ENCODE measurements around the gene HOXB1. TPM values are rescaled to one million over a fixed set of nuclear protein-coding genes. Genes with fewer than 3 reads are reported as not detected.
"Not testable (repeated sequence)": the region's sequence is repeated elsewhere in the genome, so short reads cannot be mapped to it uniquely, and the experiment has no call there.

The HOXB1 gene
- total RNA-seq, 2 donors from 2014 or later, result not detected

GRCh38 chr17:48528936-48529682, 1.7 kb downstream of the HOXB1 start:
- intact Hi-C loops (cut with DNase I), result no loop called here
- ATAC-seq (no peak), DNase-seq (no peak)

- DNase-seq, result no peak
- no peak for ATAC-seq
- intact Hi-C loops (cut with DNase I), result no loop called here
These were observed 2.5 kb downstream of the HOXB1 start for GRCh38 chr17:48528153-48528935.

GRCh38 chr17:48527547-48527932, 3.3 kb downstream of the HOXB1 start:
- ATAC-seq (no peak), DNase-seq (no peak)
- intact Hi-C loops (cut with DNase I), result no loop called here

GRCh38 chr17:48526608-48527546, 3.9 kb downstream of the HOXB1 start:
- ATAC-seq (no peak), DNase-seq (no peak)
- intact Hi-C loops (cut with DNase I), result no loop called here

- DNase-seq (no peak), ATAC-seq (no peak)
- intact Hi-C loops (cut with DNase I), result no loop called here
These were observed 7.8 kb downstream of the HOXB1 start for GRCh38 chr17:48523010-48523409.

- peak; percentile 19 to 27 for ATAC-seq
- intact Hi-C loops (cut with DNase I), result no loop called here
- no peak for DNase-seq
These were observed 8.7 kb downstream of the HOXB1 start for GRCh38 chr17:48522031-48522653.

GRCh38 chr17:48520631-48521079, 10.2 kb downstream of the HOXB1 start:
- DNase-seq (no peak), ATAC-seq (no peak)
- intact Hi-C loops (cut with DNase I), result no loop called here

- ATAC-seq, result no peak
- DNase-seq, result no peak
- intact Hi-C loops (cut with DNase I), result no loop called here
These were observed 11.4 kb downstream of the HOXB1 start for GRCh38 chr17:48519427-48519826.

- DNase-seq (no peak), ATAC-seq (no peak)
- intact Hi-C loops (cut with DNase I), result no loop called here
These were observed 13.3 kb downstream of the HOXB1 start for GRCh38 chr17:48517478-48517877.

GRCh38 chr17:48515925-48516900, 14.6 kb downstream of the HOXB1 start:
- intact Hi-C loops (cut with DNase I), result no loop called here
- no peak for DNase-seq
- no peak for ATAC-seq

GRCh38 chr17:48514477-48514876, 16.3 kb downstream of the HOXB1 start:
- DNase-seq (no peak), ATAC-seq (no peak)
- intact Hi-C loops (cut with DNase I), result no loop called here

GRCh38 chr17:48513666-48514455, 16.9 kb downstream of the HOXB1 start:
- intact Hi-C loops (cut with DNase I), result no loop called here
- ATAC-seq (peak in 1 of 2 donors; percentile 42), DNase-seq (no peak)

GRCh38 chr17:48513097-48513496, 17.7 kb downstream of the HOXB1 start:
- intact Hi-C loops (cut with DNase I), result no loop called here
- peak in 1 of 2 donors; percentile 43 for ATAC-seq
- no peak for DNase-seq

GRCh38 chr17:48510761-48511604, 19.8 kb downstream of the HOXB1 start:
- DNase-seq (no peak), ATAC-seq (no peak)
- intact Hi-C loops (cut with DNase I), result no loop called here

GRCh38 chr17:48510381-48510760, 20.4 kb downstream of the HOXB1 start:
- ATAC-seq (no peak), DNase-seq (no peak)
- intact Hi-C loops (cut with DNase I), result no loop called here

- ATAC-seq; DNase-seq; intact Hi-C loops (cut with DNase I): not testable (repeated sequence)
These were observed 21.1 kb downstream of the HOXB1 start for GRCh38 chr17:48509708-48510107.
